Measurements from ENCODE around the gene FYB1. TPM values are rescaled to one million over a fixed set of nuclear protein-coding genes. Genes with fewer than 3 reads are reported as not detected.

The FYB1 gene
- total RNA-seq, 1 experiment from 2014 or later, result not detected

- Histone ChIP-seq H3K4me1 (ENCODE audit: insufficient read depth, low read length, poor library complexity, severe bottlenecking) (no peaks in the 10 kb centered on the region), H3K27ac (ENCODE audit: low read depth, low read length, poor library complexity, severe bottlenecking) (no peak overlapping the region), H3K36me3 (ENCODE audit: insufficient read depth, low read length, poor library complexity, severe bottlenecking) (no peaks in the 10 kb centered on the region), H3K27me3 (replicated peaks; ENCODE audit: insufficient read depth, low read depth, low read length, poor library complexity) (no peaks in the 10 kb centered on the region), H3K4me3 (ENCODE audit: low read depth, low read length, poor library complexity, severe bottlenecking) (no peak overlapping the region), H3K9me3 (ENCODE audit: low read depth, low read length, poor library complexity, severe bottlenecking) (no peaks in the 10 kb centered on the region)
- DNase-seq (ENCODE audit: low spot score), result no peak
- TF ChIP-seq CTCF (conservative IDR thresholded peaks at IDR 0.05; ENCODE audit: low read depth, low read length) (no peak), EZH2 (IDR thresholded peaks at IDR 0.05; ENCODE audit: borderline replicate concordance, low read depth, low read length, poor library complexity, severe bottlenecking) (no peak)
- POLR2A ChIA-PET (ENCODE audit: low non-redundant PET), result no interaction called here
- BruUV-seq (replicated peaks), result no TSS peak
- CTCF ChIA-PET, result no interaction called here
- intact Hi-C loops (cut with micrococcal nuclease; ENCODE audit: unreplicated experiment), result no loop called here
These were observed 13.8 kb downstream of the FYB1 start for GRCh38 chr5:39205550-39205949.

- POLR2A ChIA-PET (ENCODE audit: low non-redundant PET), result no interaction called here
- intact Hi-C loops (cut with micrococcal nuclease; ENCODE audit: unreplicated experiment), result no loop called here
- H3K27ac ChIP-seq (ENCODE audit: low read depth, low read length, poor library complexity, severe bottlenecking), result no peak overlapping the region
- H3K4me3 ChIP-seq (ENCODE audit: low read depth, low read length, poor library complexity, severe bottlenecking), result no peak overlapping the region
- TF ChIP-seq CTCF (conservative IDR thresholded peaks at IDR 0.05; ENCODE audit: low read depth, low read length) (no peak), EZH2 (IDR thresholded peaks at IDR 0.05; ENCODE audit: borderline replicate concordance, low read depth, low read length, poor library complexity, severe bottlenecking) (no peak)
- H3K27me3 ChIP-seq (replicated peaks; ENCODE audit: insufficient read depth, low read depth, low read length, poor library complexity), result no peaks in the 10 kb centered on the region
- CTCF ChIA-PET, result no interaction called here
- no peaks in the 10 kb centered on the region for H3K9me3 ChIP-seq (ENCODE audit: low read depth, low read length, poor library complexity, severe bottlenecking)
- BruUV-seq (replicated peaks), result no TSS peak
- no peak for DNase-seq (ENCODE audit: low spot score)
- H3K4me1 ChIP-seq (ENCODE audit: insufficient read depth, low read length, poor library complexity, severe bottlenecking), result no peaks in the 10 kb centered on the region
- H3K36me3 ChIP-seq (ENCODE audit: insufficient read depth, low read length, poor library complexity, severe bottlenecking), result no peaks in the 10 kb centered on the region
These were observed 15.4 kb downstream of the FYB1 start for GRCh38 chr5:39203951-39204350.

- DNase-seq (ENCODE audit: low spot score), result no peak
- Histone ChIP-seq H3K4me3 (ENCODE audit: low read depth, low read length, poor library complexity, severe bottlenecking) (no peak overlapping the region), H3K27me3 (replicated peaks; ENCODE audit: insufficient read depth, low read depth, low read length, poor library complexity) (no peaks in the 10 kb centered on the region), H3K36me3 (ENCODE audit: insufficient read depth, low read length, poor library complexity, severe bottlenecking) (no peaks in the 10 kb centered on the region), H3K9me3 (ENCODE audit: low read depth, low read length, poor library complexity, severe bottlenecking) (no peaks in the 10 kb centered on the region), H3K27ac (ENCODE audit: low read depth, low read length, poor library complexity, severe bottlenecking) (no peak overlapping the region), H3K4me1 (ENCODE audit: insufficient read depth, low read length, poor library complexity, severe bottlenecking) (no peaks in the 10 kb centered on the region)
- BruUV-seq (replicated peaks), result no TSS peak
- TF ChIP-seq EZH2 (IDR thresholded peaks at IDR 0.05; ENCODE audit: borderline replicate concordance, low read depth, low read length, poor library complexity, severe bottlenecking) (no peak), CTCF (conservative IDR thresholded peaks at IDR 0.05; ENCODE audit: low read depth, low read length) (no peak)
- POLR2A ChIA-PET (ENCODE audit: low non-redundant PET), result no interaction called here
- CTCF ChIA-PET, result no interaction called here
- intact Hi-C loops (cut with micrococcal nuclease; ENCODE audit: unreplicated experiment), result no loop called here
These were observed 16.0 kb downstream of the FYB1 start for GRCh38 chr5:39203275-39203922.

All from A673 (cell line).